Tibial artery (tissue), 4 donors: ENCODE measurements around the gene ALDH1L2.
A peak's percentile ranks its signal among the peaks of the same experiment; 100 is the strongest.

ENCODE experiments used
- DNase-seq, 2 donors: peaks; one replicate each; pipeline ENCODE4 v3.0.0-alpha.2; 2019
- H3K27ac ChIP-seq, 2 donors: fragments of 200-600 bp; sonication (generic) in 1 of 2; 1 replicate in 1 of 2; 2 replicates in 1 of 2; pipeline ENCODE4 v1.5.1; 2018 to 2019; ENCODE audit warnings: mild to moderate bottlenecking in 1 of 2
- H3K27me3 ChIP-seq, 2 donors: fragments of 200-600 bp; sonication (generic) in 1 of 2; one replicate each; pipeline versions ENCODE4 v1.5.1 to v1.6.0; 2016 to 2019
- H3K36me3 ChIP-seq, 3 donors: fragments of 200-600 bp; sonication (generic) in 2 of 3; one replicate each; pipeline ENCODE4 v1.5.1; 2016 to 2019; ENCODE audit warnings: mild to moderate bottlenecking in 2 of 3
- H3K4me1 ChIP-seq, 4 donors: fragments of 200-600 bp; sonication (generic) in 2 of 4; 1 replicate in 3 of 4; 2 replicates in 1 of 4; pipeline ENCODE4 v1.5.1; 2016 to 2019
- H3K4me3 ChIP-seq, 2 donors: fragments of 200-600 bp; sonication (generic) in 1 of 2; 1 replicate in 1 of 2; 2 replicates in 1 of 2; pipeline ENCODE4 v1.5.1; 2018 to 2019; ENCODE audit warnings: mild to moderate bottlenecking in 2 of 2
- H3K9me3 ChIP-seq, 3 donors: fragments of 200-600 bp; sonication (generic) in 1 of 3; one replicate each; pipeline ENCODE4 v1.5.1; 2016 to 2019
- CTCF ChIP-seq, 2 experiments: fragments of 200-600 bp in 1 of 2; fragments of 450-650 bp in 1 of 2; IDR thresholded peaks; one replicate each; pipeline ENCODE4 v1.5.1; 2017 to 2019; ENCODE audit warnings: antibody characterized with exemption in 2 of 2, mild to moderate bottlenecking in 1 of 2, moderate library complexity in 1 of 2
- intact Hi-C: fragments of 100-400 bp; cut with DNase I; formaldehyde crosslinking; loops from one replicate; pipeline ENCODE4 v1.15.0; 2023; ENCODE audit warnings: low total_unique reads

Gene ALDH1L2

GRCh38 chr12:105060715-105061378, 23.4 kb downstream of the ALDH1L2 start:
- Histone ChIP-seq H3K9me3 (peaks cover 0 to 3% (median under 1%) of the 10 kb centered on the region in 3 donors), H3K27me3 (no peaks in the 10 kb centered on the region), H3K4me1 (no peaks in the 10 kb centered on the region), H3K4me3 (no peak overlapping the region), H3K27ac (no peak overlapping the region), H3K36me3 (peaks cover 32 to 60% (median 51%) of the 10 kb centered on the region in 3 donors)
- no peak for TF ChIP-seq CTCF (IDR thresholded peaks at IDR 0.05)
- no peak for DNase-seq
- intact Hi-C loops = no loop called here

- H3K27me3 ChIP-seq = no peaks in the 10 kb centered on the region
- no peaks in the 10 kb centered on the region for H3K4me1 ChIP-seq
- H3K4me3 ChIP-seq = no peak overlapping the region
- H3K9me3 ChIP-seq = peaks cover 0 to 14% (median 4%) of the 10 kb centered on the region in 3 donors
- intact Hi-C loops = loop anchor here (10.0 kb wide), 1 partner anchor 852 kb away; no protein-coding TSS in a partner anchor
- TF ChIP-seq CTCF (IDR thresholded peaks at IDR 0.05) = no peak
- no peak for DNase-seq
- H3K36me3 ChIP-seq = peaks cover 33 to 54% (median 34%) of the 10 kb centered on the region in 3 donors
- H3K27ac ChIP-seq = no peak overlapping the region
Observed at GRCh38 chr12:105057174-105057573, 27.1 kb downstream of the ALDH1L2 start.

- DNase-seq = peak; percentile 83 to 90
- Histone ChIP-seq H3K4me1 (no peaks in the 10 kb centered on the region), H3K4me3 (no peak overlapping the region), H3K27me3 (no peaks in the 10 kb centered on the region), H3K36me3 (peaks cover 33 to 51% (median 34%) of the 10 kb centered on the region in 3 donors), H3K27ac (no peak overlapping the region), H3K9me3 (peaks cover 0 to 14% (median 4%) of the 10 kb centered on the region in 3 donors)
- TF ChIP-seq CTCF (IDR thresholded peaks at IDR 0.05) = peak; percentile 89
- intact Hi-C loops = loop anchor here (5.0 to 10.0 kb wide), 2 partner anchors 671 to 848 kb away; no protein-coding TSS in a partner anchor
Observed at GRCh38 chr12:105053116-105053572, 31.1 kb downstream of the ALDH1L2 start.

- H3K9me3 ChIP-seq = peaks cover 0 to 14% (median 4%) of the 10 kb centered on the region in 3 donors
- peaks cover 28 to 52% (median 29%) of the 10 kb centered on the region in 3 donors for H3K36me3 ChIP-seq
- intact Hi-C loops = loop anchor here (5.0 to 10.0 kb wide), 2 partner anchors 670 to 847 kb away; no protein-coding TSS in a partner anchor
- H3K27me3 ChIP-seq = no peaks in the 10 kb centered on the region
- no peaks in the 10 kb centered on the region for H3K4me1 ChIP-seq
- H3K27ac ChIP-seq = no peak overlapping the region
- no peak for TF ChIP-seq CTCF (IDR thresholded peaks at IDR 0.05)
- no peak overlapping the region for H3K4me3 ChIP-seq
- no peak for DNase-seq
Observed at GRCh38 chr12:105051981-105052380, 32.3 kb downstream of the ALDH1L2 start.

GRCh38 chr12:105048315-105048714, 35.9 kb downstream of the ALDH1L2 start:
- H3K4me1 ChIP-seq = no peaks in the 10 kb centered on the region
- no peak for DNase-seq
- H3K9me3 ChIP-seq = no peaks in the 10 kb centered on the region
- peaks cover 19 to 40% (median 34%) of the 10 kb centered on the region in 3 donors for H3K36me3 ChIP-seq
- H3K4me3 ChIP-seq = no peak overlapping the region
- TF ChIP-seq CTCF (IDR thresholded peaks at IDR 0.05) = no peak
- intact Hi-C loops = no loop called here
- H3K27ac ChIP-seq = no peak overlapping the region
- H3K27me3 ChIP-seq = no peaks in the 10 kb centered on the region
